ENCODE results near the gene TPM4.
"Not testable (repeated sequence)": the region's sequence is repeated elsewhere in the genome, so short reads cannot be mapped to it uniquely, and the experiment has no call there.

Gene TPM4

DNA sequence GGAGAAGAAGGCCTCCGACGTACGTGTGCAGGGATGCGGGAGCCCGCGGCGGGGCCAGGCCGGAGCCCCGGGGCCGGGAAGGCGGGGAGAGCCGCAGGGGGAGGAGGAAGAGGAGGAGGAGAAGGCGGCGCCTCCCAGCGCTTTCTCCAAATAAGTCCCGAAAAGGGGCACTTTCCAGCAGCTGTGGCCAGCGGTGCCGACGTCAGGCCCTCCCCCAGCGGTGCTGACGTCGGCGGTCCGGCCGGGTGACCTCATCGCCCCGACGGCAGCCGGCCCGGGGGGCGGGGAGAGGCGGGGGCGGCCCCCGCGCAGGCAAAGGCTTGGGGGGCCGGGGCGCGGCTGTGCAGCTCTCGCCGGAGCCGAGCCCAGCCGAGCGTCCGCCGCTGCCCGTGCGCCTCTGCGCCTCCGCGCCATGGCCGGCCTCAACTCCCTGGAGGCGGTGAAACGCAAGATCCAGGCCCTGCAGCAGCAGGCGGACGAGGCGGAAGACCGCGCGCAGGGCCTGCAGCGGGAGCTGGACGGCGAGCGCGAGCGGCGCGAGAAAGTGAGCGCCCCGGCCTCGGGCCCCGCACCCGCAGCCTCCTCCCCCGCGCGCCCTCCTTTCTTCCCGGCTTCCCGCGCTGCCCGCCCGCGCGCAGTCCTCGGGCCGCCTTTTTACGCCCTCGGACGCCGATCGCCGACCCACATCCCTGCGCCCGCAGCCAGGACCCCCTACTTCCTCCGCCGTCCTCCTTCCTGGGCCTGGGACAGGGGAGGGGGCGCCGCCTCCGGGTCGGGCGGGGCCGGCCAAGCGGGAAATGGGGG, at the start of gene TPM4:
Gene TPM4 (plus strand): TSS at position 342 of the 804 bp plus-strand sequence. CDS start 71 bp downstream, at position 413.
- Histone ChIP-seq H3K27me3 (ENCODE audit: low read depth) (no peaks in the 10 kb centered on the region), H3K9me3 (no peaks in the 10 kb centered on the region), H3K4me3 (peak within 1 kb of the TSS; percentile 63), H3K4me1 (peaks cover 14% of the 10 kb centered on the region), H3K36me3 (replicated peaks) (peaks cover 20% of the 10 kb centered on the region)
- in situ Hi-C loops (cut with MboI; ENCODE audit: low sequenced_read_pairs): no loop called here
- DNase-seq (ENCODE audit: low spot score in 2 of 2): peak; percentile 89 to 90

GRCh38 chr19:16026756-16027155, 49.5 kb upstream of the TPM4 start:
- H3K4me1 ChIP-seq: no peaks in the 10 kb centered on the region
- H3K9me3 ChIP-seq: no peaks in the 10 kb centered on the region
- H3K36me3 ChIP-seq (replicated peaks): no peaks in the 10 kb centered on the region
- no peaks in the 10 kb centered on the region for H3K27me3 ChIP-seq (ENCODE audit: low read depth)
- no peak for DNase-seq (ENCODE audit: low spot score in 2 of 2)
- in situ Hi-C loops (cut with MboI; ENCODE audit: low sequenced_read_pairs): no loop called here
- no peak overlapping the region for H3K4me3 ChIP-seq

GRCh38 chr19:16027528-16027927, 48.8 kb upstream of the TPM4 start:
- H3K4me1 ChIP-seq: no peaks in the 10 kb centered on the region
- H3K36me3 ChIP-seq (replicated peaks): no peaks in the 10 kb centered on the region
- no peak for DNase-seq (ENCODE audit: low spot score in 2 of 2)
- H3K27me3 ChIP-seq (ENCODE audit: low read depth): no peaks in the 10 kb centered on the region
- in situ Hi-C loops (cut with MboI; ENCODE audit: low sequenced_read_pairs): no loop called here
- no peak overlapping the region for H3K4me3 ChIP-seq
- H3K9me3 ChIP-seq: no peaks in the 10 kb centered on the region

DNA sequence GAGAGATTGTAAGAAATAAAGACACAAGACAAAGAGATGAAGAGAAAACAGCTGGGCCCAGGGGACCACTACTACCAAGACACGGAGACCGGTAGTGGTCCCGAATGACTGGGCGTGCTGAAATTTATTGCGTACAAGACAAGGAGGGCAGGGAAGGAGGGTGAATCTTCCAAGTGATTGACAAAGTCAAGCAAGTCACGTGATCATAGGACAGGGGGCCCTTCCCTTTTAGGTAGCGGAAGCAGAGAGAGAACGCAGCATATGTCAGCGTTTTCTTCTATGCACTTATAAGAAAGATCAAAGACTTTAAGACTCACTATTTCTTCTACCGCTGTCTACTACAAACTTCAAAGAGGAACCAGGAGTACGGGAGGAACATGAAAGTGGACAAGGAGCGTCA, 46.1 kb upstream of the TPM4 start:
- in situ Hi-C loops (cut with MboI; ENCODE audit: low sequenced_read_pairs); H3K9me3 ChIP-seq: not testable (repeated sequence)

DNA sequence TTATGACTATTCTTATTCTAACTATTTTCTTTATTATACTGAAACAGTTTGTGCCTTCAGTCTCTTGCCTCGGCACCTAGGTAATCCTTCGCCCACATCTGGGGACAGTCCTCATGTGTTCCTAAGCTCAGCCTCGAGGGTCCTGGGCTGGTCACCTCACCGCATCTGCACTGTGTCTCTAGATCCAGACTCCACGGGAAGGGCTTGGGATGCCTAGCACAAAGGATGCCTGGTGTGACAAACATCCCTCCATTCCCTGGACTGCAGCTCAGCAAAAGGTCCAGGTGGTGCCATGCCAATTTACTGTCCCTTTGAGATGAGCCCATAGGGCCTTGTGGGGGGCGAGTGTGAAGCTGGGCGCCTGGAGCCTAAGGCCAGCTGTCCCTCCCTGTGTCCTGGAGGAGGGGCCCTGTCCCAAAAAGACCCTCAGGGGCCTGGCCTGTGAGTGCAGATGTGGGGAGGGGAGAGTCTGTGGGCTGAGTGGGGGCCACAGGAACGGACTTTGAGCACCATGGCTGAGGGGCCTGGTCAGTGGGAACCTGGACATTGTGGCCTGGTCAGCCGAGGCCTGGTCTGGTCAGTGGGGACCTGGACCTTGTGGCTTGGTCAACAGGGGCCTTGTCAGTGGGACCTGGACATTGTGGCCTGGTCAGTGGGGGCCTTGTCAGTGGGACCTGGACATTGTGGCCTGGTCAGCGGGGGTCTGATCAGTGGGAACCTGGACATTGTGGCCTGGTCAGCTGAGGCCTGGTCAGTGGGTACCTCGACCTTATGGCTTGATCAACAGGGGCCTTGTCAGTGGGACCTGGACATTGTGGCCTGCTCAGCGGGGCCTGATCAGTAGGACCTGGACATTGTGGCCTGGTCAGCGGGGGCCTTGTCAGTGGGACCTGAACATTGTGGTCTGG, 45.1 kb upstream of the TPM4 start:
- Histone ChIP-seq H3K27me3 (ENCODE audit: low read depth) (no peaks in the 10 kb centered on the region), H3K9me3 (no peaks in the 10 kb centered on the region), H3K36me3 (replicated peaks) (no peaks in the 10 kb centered on the region), H3K4me3 (no peak overlapping the region), H3K4me1 (no peaks in the 10 kb centered on the region)
- in situ Hi-C loops (cut with MboI; ENCODE audit: low sequenced_read_pairs): no loop called here
- no peak for DNase-seq (ENCODE audit: low spot score in 2 of 2)

More for the DNA sequence above, 46.1 kb upstream of the TPM4 start:
- H3K36me3 ChIP-seq (replicated peaks); DNase-seq (ENCODE audit: low spot score in 2 of 2); H3K4me1 ChIP-seq; H3K27me3 ChIP-seq (ENCODE audit: low read depth); H3K4me3 ChIP-seq: not testable (repeated sequence)

GRCh38 chr19:16031872-16032200, 44.5 kb upstream of the TPM4 start:
- in situ Hi-C loops (cut with MboI; ENCODE audit: low sequenced_read_pairs): no loop called here
- H3K4me3 ChIP-seq: no peak overlapping the region
- H3K4me1 ChIP-seq: no peaks in the 10 kb centered on the region
- no peaks in the 10 kb centered on the region for H3K36me3 ChIP-seq (replicated peaks)
- H3K9me3 ChIP-seq: no peaks in the 10 kb centered on the region
- no peaks in the 10 kb centered on the region for H3K27me3 ChIP-seq (ENCODE audit: low read depth)
- no peak for DNase-seq (ENCODE audit: low spot score in 2 of 2)

DNA sequence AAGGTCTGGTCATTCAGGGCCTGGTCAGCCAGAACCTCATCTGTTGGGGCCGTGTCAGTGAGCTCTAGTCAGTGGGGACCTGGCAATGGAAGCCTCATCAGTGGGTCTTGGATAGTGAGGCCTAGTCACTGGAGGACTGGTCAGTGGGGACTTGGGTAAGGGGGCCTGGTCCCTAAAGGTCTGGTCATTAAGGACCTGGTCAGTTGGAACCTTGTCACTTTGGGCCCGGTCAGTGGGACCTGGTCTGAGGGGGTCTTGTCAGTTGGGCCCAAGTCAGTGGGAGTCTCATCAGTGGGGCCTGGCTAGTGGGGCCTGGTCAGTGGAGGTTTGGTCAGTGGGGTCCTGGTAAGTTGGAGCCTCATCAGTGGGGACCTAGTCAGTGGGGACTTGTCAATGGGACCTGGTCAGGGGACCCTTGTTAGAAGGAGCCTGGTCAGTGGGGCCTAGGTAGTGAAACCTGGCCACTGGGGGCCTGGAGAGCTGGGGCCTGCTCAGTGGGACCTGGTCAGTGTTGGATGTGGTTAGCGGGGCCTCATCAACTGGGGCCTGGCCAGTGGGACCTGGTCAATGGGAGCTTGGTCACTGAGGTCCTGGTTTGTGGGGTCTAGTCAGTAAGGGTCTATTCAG, 43.7 kb upstream of the TPM4 start:
- Histone ChIP-seq H3K27me3 (ENCODE audit: low read depth) (no peaks in the 10 kb centered on the region), H3K9me3 (no peaks in the 10 kb centered on the region), H3K4me1 (no peaks in the 10 kb centered on the region), H3K36me3 (replicated peaks) (no peaks in the 10 kb centered on the region), H3K4me3 (no peak overlapping the region)
- in situ Hi-C loops (cut with MboI; ENCODE audit: low sequenced_read_pairs): no loop called here
- DNase-seq (ENCODE audit: low spot score in 2 of 2): no peak

GRCh38 chr19:16033136-16033530, 43.2 kb upstream of the TPM4 start:
- in situ Hi-C loops (cut with MboI; ENCODE audit: low sequenced_read_pairs): no loop called here
- no peaks in the 10 kb centered on the region for H3K36me3 ChIP-seq (replicated peaks)
- no peaks in the 10 kb centered on the region for H3K27me3 ChIP-seq (ENCODE audit: low read depth)
- H3K9me3 ChIP-seq: no peaks in the 10 kb centered on the region
- no peak overlapping the region for H3K4me3 ChIP-seq
- no peaks in the 10 kb centered on the region for H3K4me1 ChIP-seq
- no peak for DNase-seq (ENCODE audit: low spot score in 2 of 2)

DNA sequence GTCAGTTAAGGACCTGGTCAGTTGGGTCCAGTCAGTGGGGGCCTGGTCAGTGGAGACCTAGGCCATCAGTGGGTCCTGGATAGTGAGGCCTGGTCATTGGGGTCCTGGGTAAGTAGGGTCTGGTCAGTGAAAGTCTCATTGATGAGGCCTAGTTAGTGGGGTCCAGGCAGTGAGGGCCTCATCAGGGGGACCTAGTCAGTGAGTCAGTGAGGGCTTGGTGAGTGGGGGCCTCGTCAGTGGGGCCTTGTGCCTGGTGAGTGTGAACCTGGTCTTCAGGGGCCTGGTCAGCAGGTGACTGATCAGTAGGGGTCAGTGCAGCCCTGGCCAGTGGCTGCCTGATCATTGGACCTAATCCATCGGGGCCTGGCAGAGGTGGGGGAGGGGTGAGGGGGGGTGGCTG, 42.6 kb upstream of the TPM4 start:
- H3K27me3 ChIP-seq (ENCODE audit: low read depth): no peaks in the 10 kb centered on the region
- no peaks in the 10 kb centered on the region for H3K4me1 ChIP-seq
- H3K4me3 ChIP-seq: no peak overlapping the region
- no peak for DNase-seq (ENCODE audit: low spot score in 2 of 2)
- H3K9me3 ChIP-seq: no peaks in the 10 kb centered on the region
- in situ Hi-C loops (cut with MboI; ENCODE audit: low sequenced_read_pairs): no loop called here
- no peaks in the 10 kb centered on the region for H3K36me3 ChIP-seq (replicated peaks)

GRCh38 chr19:16034180-16034579, 42.1 kb upstream of the TPM4 start:
- in situ Hi-C loops (cut with MboI; ENCODE audit: low sequenced_read_pairs): no loop called here
- Histone ChIP-seq H3K4me3 (no peak overlapping the region), H3K36me3 (replicated peaks) (no peaks in the 10 kb centered on the region), H3K27me3 (ENCODE audit: low read depth) (no peaks in the 10 kb centered on the region), H3K4me1 (no peaks in the 10 kb centered on the region), H3K9me3 (no peaks in the 10 kb centered on the region)
- no peak for DNase-seq (ENCODE audit: low spot score in 2 of 2)

DNA sequence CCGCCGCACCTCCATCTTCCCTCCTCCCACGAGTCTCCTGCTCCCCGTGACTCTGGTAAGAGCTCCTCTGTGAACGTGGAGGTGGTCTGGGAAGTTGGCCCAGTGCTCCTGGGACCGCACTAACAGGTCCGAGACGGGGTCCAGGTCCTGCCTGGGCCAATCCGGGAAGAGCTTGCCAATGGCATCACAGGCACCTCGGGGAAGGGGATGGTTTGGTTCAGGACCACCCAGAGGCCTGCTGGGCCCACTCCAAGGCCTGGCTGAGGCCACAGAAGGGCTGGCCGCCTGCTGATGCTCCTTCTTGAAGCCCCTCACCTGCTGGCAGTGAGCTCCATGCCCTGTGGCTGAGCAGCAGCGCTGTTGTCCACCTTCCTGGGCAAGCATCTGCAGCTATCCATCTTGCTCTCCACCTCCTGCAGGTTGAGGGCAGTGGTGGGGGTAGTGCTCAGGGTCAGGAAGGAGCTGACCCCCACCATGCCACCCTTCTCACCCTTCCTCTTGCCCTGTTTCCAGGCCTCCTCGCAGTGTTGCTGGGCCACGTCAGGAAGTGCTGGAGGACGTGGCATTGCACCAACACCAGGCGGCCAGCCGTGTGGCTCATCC, 41.2 kb upstream of the TPM4 start:
- H3K27me3 ChIP-seq (ENCODE audit: low read depth): no peaks in the 10 kb centered on the region
- H3K4me1 ChIP-seq: no peaks in the 10 kb centered on the region
- H3K36me3 ChIP-seq (replicated peaks): no peaks in the 10 kb centered on the region
- no peak for DNase-seq (ENCODE audit: low spot score in 2 of 2)
- H3K4me3 ChIP-seq: no peak overlapping the region
- H3K9me3 ChIP-seq: no peaks in the 10 kb centered on the region
- in situ Hi-C loops (cut with MboI; ENCODE audit: low sequenced_read_pairs): no loop called here

- Histone ChIP-seq H3K4me3 (no peak overlapping the region), H3K9me3 (no peaks in the 10 kb centered on the region), H3K36me3 (replicated peaks) (no peaks in the 10 kb centered on the region), H3K27me3 (ENCODE audit: low read depth) (no peaks in the 10 kb centered on the region), H3K4me1 (no peaks in the 10 kb centered on the region)
- in situ Hi-C loops (cut with MboI; ENCODE audit: low sequenced_read_pairs): no loop called here
- no peak for DNase-seq (ENCODE audit: low spot score in 2 of 2)
These were observed 40.5 kb upstream of the TPM4 start for GRCh38 chr19:16035601-16036297.

GRCh38 chr19:16036397-16036925, 39.8 kb upstream of the TPM4 start:
- no peaks in the 10 kb centered on the region for H3K27me3 ChIP-seq (ENCODE audit: low read depth)

More at GRCh38 chr19:16036397-16036925, 39.8 kb upstream of the TPM4 start:
- Histone ChIP-seq H3K36me3 (replicated peaks) (no peaks in the 10 kb centered on the region), H3K4me1 (no peaks in the 10 kb centered on the region; the same call in 1 of the 2 replicates), H3K9me3 (no peaks in the 10 kb centered on the region), H3K4me3 (no peak overlapping the region)
- in situ Hi-C loops (cut with MboI; ENCODE audit: low sequenced_read_pairs): no loop called here
- DNase-seq (ENCODE audit: low spot score in 2 of 2): no peak
